ENCODE data around the gene PDHA2. TPM values are rescaled to one million over a fixed set of nuclear protein-coding genes. Genes with fewer than 3 reads are reported as not detected.

The PDHA2 gene
- total and polyA plus RNA-seq, 2 of the 8 experiments (the other 6 are each of a cell fraction or from before 2014, with no cell fraction given): not detected

DNA sequence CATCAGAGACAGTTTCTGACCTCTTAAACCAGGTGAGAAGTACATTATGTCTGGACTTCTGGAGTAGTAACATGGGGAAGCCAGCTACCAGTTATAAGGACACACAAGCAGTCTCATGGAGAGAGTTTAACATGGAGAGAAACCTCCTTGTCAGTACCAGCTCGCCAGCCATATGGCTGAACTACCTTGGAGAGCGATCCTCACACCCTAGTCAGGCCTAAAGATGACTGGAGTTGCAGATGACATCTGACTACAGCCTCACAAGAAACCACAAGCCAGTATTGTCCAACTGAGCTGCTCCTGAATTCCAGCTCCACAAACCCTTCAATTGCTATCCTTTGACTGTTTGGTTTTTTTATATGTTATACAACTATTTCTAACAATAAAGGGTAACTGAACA is 49.8 kb downstream of the PDHA2 start:
- peak in 1 of 2 experiments; percentile 7 for DNase-seq (ENCODE audit: low read depth in 1 of 2, low spot score in 2 of 2)
- Histone ChIP-seq H4K20me1 (replicated peaks in 1 of 2; ENCODE audit: control insufficient read depth in 1 of 2, insufficient read depth in 2 of 2, low read length in 2 of 2) (no peaks in the 10 kb centered on the region), H3K27ac (ENCODE audit: low read depth, low read length) (no peak overlapping the region), H2BK120ac (replicated peaks; ENCODE audit: low read depth, low read length) (no peak overlapping the region), H3K79me1 (ENCODE audit: low read depth, low read length) (no peaks in the 10 kb centered on the region), H4K8ac (ENCODE audit: extremely low read depth, insufficient read depth, low read length) (no peak overlapping the region), H3K18ac (ENCODE audit: extremely low read depth, low read length) (no peak overlapping the region), H3K4me1 (replicated peaks in 1 of 4; ENCODE audit: control insufficient read depth in 3 of 4, insufficient read depth in 4 of 4, low read length in 3 of 4) (no peaks in the 10 kb centered on the region), H2AFZ (ENCODE audit: low read length) (0 out of 2 replicates have a peak overlapping the region, but pooled peaks have one; percentile 17), H3K56ac (replicated peaks; ENCODE audit: insufficient read length, low read depth, low read length) (no peak overlapping the region), H2BK5ac (ENCODE audit: low read depth, low read length) (no peak overlapping the region), H3K4me3 (ENCODE audit: extremely low read depth in 1 of 4, insufficient read depth in 2 of 4, low read depth in 3 of 4, low read length in 4 of 4) (no peak overlapping the region), H2BK20ac (ENCODE audit: low read length) (no peak overlapping the region), H3K23ac (ENCODE audit: insufficient read length) (no peak overlapping the region), H3K9ac (replicated peaks in 1 of 4; ENCODE audit: extremely low read depth in 1 of 4, low read depth in 3 of 4, low read length in 3 of 4) (no peak overlapping the region), H3K9me3 (ENCODE audit: insufficient read depth in 2 of 2, low read depth in 1 of 2, low read length in 1 of 2) (peaks cover 2 to 4% of the 10 kb centered on the region in 2 experiments; a peak in 2 of 4 replicates), H4K5ac (ENCODE audit: insufficient read length, low read depth, low read length) (no peak overlapping the region), H4K91ac (replicated peaks; ENCODE audit: insufficient read length, low read length) (no peak overlapping the region), H2BK15ac (ENCODE audit: low read length) (no peak overlapping the region), H3K23me2 (ENCODE audit: low read depth, low read length) (no peaks in the 10 kb centered on the region), H2AK5ac (ENCODE audit: low read depth, low read length) (no peak overlapping the region), H3K4me2 (ENCODE audit: insufficient read depth in 1 of 2, low read depth in 2 of 2, low read length in 2 of 2) (no peak overlapping the region), H2BK12ac (ENCODE audit: low read depth, low read length) (no peak overlapping the region), H3K36me3 (ENCODE audit: control insufficient read depth in 2 of 4, insufficient read depth in 4 of 4, low read length in 3 of 4) (no peaks in the 10 kb centered on the region), H3K27me3 (replicated peaks in 1 of 4; ENCODE audit: control insufficient read depth in 3 of 4, extremely low read depth in 1 of 4, insufficient read depth in 3 of 4, low read length in 3 of 4) (no peaks in the 10 kb centered on the region), H3K4ac (replicated peaks; ENCODE audit: insufficient read length, low read depth, low read length) (no peak overlapping the region), H3K14ac (ENCODE audit: insufficient read length) (no peak overlapping the region), H3K79me2 (ENCODE audit: control insufficient read depth in 1 of 2, insufficient read depth in 2 of 2, low read length in 2 of 2) (no peaks in the 10 kb centered on the region)
- CTCF ChIA-PET (ENCODE audit: partially characterized antibody): interaction anchor here (1.2 kb wide), 1 partner anchor 35 kb away, joined by 4 read pairs; no protein-coding TSS in a partner anchor
- no peak for FAIRE-seq
- POLR2A ChIA-PET (ENCODE audit: partially characterized antibody): no interaction called here
- TF ChIP-seq RFX5 (IDR thresholded peaks at IDR 0.05; ENCODE audit: borderline replicate concordance, low read depth, low read length) (no peak), SAP30 (IDR thresholded peaks at IDR 0.05; ENCODE audit: insufficient read depth, insufficient replicate concordance, low read length) (no peak), NANOG (IDR thresholded peaks at IDR 0.05; ENCODE audit: insufficient read depth, low read depth, low read length, poor library complexity, severe bottlenecking) (no peak), EZH2 (IDR thresholded peaks at IDR 0.05; ENCODE audit: low read depth, low read length, severe bottlenecking) (no peak), RBBP5 (IDR thresholded peaks at IDR 0.05; ENCODE audit: borderline replicate concordance, low read depth, low read length) (no peak), POU5F1 (IDR thresholded peaks at IDR 0.05; ENCODE audit: low read depth, low read length) (no peak), BRCA1 (IDR thresholded peaks at IDR 0.05; ENCODE audit: low read depth, low read length) (no peak), GTF2F1 (IDR thresholded peaks at IDR 0.05; ENCODE audit: borderline replicate concordance, low read depth, low read length) (no peak), TEAD4 (IDR thresholded peaks at IDR 0.05; ENCODE audit: low read depth, low read length) (no peak), RXRA (IDR thresholded peaks at IDR 0.05; ENCODE audit: insufficient read depth, low read depth, low read length) (no peak)
- TF ChIP-seq, protein P1, sequence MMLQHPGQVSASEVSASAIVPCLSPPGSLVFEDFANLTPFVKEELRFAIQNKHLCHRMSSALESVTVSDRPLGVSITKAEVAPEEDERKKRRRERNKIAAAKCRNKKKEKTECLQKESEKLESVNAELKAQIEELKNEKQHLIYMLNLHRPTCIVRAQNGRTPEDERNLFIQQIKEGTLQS (IDR thresholded peaks at IDR 0.05; ENCODE audit: insufficient read depth, low read depth, low read length): no peak
- WGBS, 2 experiments (ENCODE audit: extremely low coverage in 1 of 2, insufficient coverage in 1 of 2, insufficient read length in 1 of 2, insufficient replicate concordance in 2 of 2, low coverage in 1 of 2, low lambda C conversion rate in 2 of 2, missing lambda C conversion rate in 1 of 2): 86% methylated on average over 2 of the region's 2 CpGs; no CpG with 5 or more reads in 1 of the 2 experiments
